ENCODE results near the gene MBOAT7.

GRCh38 chr19:54152878-54153524 is 36.4 kb downstream of the MBOAT7 start:
- no peak for TF ChIP-seq CTCF (IDR thresholded peaks at IDR 0.05; ENCODE audit: low read length)
- TF ChIP-seq EZH2 (IDR thresholded peaks at IDR 0.05; ENCODE audit: borderline replicate concordance, low read length): no peak
